GM12878 (cell line): ENCODE data around the gene SHOC2.

Experiments
- CTCF ChIP-seq, 3 experiments: IDR thresholded peaks in 2 of 3; conservative IDR thresholded peaks in 1 of 3; 2 replicates each; pipeline ENCODE4 v1.5.1; 2011; ENCODE audit warnings: low read depth in 3 of 3, low read length in 3 of 3, mild to moderate bottlenecking in 3 of 3, control low read depth in 2 of 3, moderate library complexity in 2 of 3, inconsistent platforms in 1 of 3, mixed read lengths in 1 of 3; ENCODE audit not compliant: control insufficient read depth in 2 of 3, insufficient read depth in 1 of 3; ENCODE audit errors: extremely low read depth in 1 of 3
- POLR2A ChIP-seq: IDR thresholded peaks from 2 replicates; pipeline ENCODE4 v1.6.1; 2011; ENCODE audit warnings: low read depth, mild to moderate bottlenecking, low read length
- RAD21 ChIP-seq: IDR thresholded peaks from 2 replicates; pipeline ENCODE4 v1.6.1; 2011; ENCODE audit warnings: mild to moderate bottlenecking, low read depth, low read length, moderate library complexity; ENCODE audit not compliant: insufficient read depth
- SMAD1 ChIP-seq: fragments of 450-650 bp; IDR thresholded peaks from 2 replicates; pipeline ENCODE4 v1.6.1; 2018; ENCODE audit warnings: mild to moderate bottlenecking, low read depth; ENCODE audit not compliant: partially characterized antibody

GRCh38 chr10:110914431-110914830 is 5.0 kb upstream of the SHOC2 start:
- TF ChIP-seq CTCF (IDR thresholded peaks at IDR 0.05 in 2 of 3, conservative IDR thresholded peaks at IDR 0.05 in 1 of 3; ENCODE audit: control insufficient read depth in 2 of 3, extremely low read depth in 1 of 3, insufficient read depth in 1 of 3, low read depth in 3 of 3, low read length in 3 of 3), result no peak
- no peak for TF ChIP-seq SMAD1
- TF ChIP-seq RAD21, result no peak
- TF ChIP-seq POLR2A, result no peak
